GM12875 (cell line): ENCODE data around the gene MSI2.

Experiments used
- H3K4me3 ChIP-seq: one replicate; pipeline ENCODE4 v1.5.1; 2011; ENCODE audit warnings: low read depth, low read length, control low read depth
- TF ChIP-seq, protein P1 (sequence below): IDR thresholded peaks from 2 replicates; pipeline ENCODE4 v1.5.1; 2011; ENCODE audit warnings: low read depth, mild to moderate bottlenecking, control low read depth, inconsistent platforms, low read length, moderate library complexity, borderline replicate concordance; ENCODE audit not compliant: insufficient read depth

MSI2 gene

GRCh38 chr17:57604771-57605674 is 348.7 kb downstream of the MSI2 start:
- TF ChIP-seq, protein P1, sequence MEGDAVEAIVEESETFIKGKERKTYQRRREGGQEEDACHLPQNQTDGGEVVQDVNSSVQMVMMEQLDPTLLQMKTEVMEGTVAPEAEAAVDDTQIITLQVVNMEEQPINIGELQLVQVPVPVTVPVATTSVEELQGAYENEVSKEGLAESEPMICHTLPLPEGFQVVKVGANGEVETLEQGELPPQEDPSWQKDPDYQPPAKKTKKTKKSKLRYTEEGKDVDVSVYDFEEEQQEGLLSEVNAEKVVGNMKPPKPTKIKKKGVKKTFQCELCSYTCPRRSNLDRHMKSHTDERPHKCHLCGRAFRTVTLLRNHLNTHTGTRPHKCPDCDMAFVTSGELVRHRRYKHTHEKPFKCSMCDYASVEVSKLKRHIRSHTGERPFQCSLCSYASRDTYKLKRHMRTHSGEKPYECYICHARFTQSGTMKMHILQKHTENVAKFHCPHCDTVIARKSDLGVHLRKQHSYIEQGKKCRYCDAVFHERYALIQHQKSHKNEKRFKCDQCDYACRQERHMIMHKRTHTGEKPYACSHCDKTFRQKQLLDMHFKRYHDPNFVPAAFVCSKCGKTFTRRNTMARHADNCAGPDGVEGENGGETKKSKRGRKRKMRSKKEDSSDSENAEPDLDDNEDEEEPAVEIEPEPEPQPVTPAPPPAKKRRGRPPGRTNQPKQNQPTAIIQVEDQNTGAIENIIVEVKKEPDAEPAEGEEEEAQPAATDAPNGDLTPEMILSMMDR = no peak
- no peak overlapping the region for H3K4me3 ChIP-seq

GRCh38 chr17:57605675-57606105 is 349.4 kb downstream of the MSI2 start:
- H3K4me3 ChIP-seq = no peak overlapping the region
- TF ChIP-seq, protein P1 = no peak

DNA sequence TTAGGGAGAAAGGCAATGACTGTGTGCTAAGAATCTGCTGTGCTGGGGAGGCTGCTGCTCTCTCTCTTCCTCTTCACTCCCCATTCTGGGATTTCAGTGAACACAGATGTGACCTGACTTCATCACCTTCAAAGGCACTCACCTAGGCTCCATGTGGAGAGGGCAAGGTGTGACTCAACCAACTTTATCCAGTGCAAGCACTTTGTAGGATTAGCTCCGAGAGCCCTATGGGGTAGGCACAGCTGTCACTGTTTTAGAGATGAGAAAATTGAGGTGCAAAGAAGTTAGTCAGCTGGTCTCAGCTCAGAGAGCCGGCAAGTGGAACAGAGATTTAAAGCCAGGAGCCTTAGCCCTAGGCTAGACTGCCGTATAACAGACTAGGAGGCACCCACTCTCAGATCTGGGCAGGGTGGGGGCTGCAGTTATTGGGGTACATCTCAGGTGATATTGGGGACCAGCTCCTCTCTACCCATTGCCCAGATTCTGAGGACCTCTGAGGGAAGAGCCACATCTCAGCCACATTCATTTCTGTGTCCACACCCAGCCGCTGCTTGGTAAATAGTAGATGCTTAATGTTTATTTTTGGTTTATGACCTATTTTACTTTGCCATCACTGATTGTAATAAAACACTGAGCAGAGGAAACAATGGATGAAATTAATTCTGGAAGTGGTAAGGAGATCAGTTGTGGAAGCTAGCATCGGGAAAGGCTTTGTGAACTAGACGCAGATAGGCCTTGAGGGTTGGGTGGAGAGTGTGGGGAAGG is 350.0 kb downstream of the MSI2 start:
- no peak overlapping the region for H3K4me3 ChIP-seq
- TF ChIP-seq, protein P1 = no peak

DNA sequence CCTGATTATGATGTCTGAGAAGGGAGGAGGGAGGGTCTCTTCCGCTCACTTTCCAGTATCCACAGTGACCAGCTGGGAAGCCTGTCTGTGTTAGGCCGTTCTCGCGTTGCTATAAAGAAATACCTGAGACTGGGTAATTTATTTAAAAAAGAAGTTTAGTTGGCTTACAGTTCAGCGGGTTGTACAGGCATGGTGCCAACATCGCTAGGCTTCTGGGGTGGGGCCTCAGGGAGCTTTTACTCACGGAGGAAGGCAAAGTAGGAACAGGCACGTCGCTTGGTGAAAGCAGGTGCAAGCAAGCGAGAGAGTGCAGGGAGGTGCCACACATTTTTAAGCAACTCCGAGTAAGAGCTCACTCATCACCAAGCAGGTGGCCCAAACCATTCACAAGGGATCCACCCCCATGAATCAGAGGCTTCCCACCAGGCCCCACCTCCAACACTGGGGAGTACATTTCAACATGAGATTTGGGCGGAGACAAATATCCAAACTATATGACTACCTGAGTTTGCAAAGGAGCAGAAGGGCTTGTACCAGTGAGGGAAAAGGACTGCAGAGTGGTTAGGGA is 351.3 kb downstream of the MSI2 start:
- TF ChIP-seq, protein P1 = no peak
- no peak overlapping the region for H3K4me3 ChIP-seq

- no peak overlapping the region for H3K4me3 ChIP-seq
- TF ChIP-seq, protein P1 = no peak
These were observed 352.2 kb downstream of the MSI2 start for GRCh38 chr17:57608369-57609124.

DNA sequence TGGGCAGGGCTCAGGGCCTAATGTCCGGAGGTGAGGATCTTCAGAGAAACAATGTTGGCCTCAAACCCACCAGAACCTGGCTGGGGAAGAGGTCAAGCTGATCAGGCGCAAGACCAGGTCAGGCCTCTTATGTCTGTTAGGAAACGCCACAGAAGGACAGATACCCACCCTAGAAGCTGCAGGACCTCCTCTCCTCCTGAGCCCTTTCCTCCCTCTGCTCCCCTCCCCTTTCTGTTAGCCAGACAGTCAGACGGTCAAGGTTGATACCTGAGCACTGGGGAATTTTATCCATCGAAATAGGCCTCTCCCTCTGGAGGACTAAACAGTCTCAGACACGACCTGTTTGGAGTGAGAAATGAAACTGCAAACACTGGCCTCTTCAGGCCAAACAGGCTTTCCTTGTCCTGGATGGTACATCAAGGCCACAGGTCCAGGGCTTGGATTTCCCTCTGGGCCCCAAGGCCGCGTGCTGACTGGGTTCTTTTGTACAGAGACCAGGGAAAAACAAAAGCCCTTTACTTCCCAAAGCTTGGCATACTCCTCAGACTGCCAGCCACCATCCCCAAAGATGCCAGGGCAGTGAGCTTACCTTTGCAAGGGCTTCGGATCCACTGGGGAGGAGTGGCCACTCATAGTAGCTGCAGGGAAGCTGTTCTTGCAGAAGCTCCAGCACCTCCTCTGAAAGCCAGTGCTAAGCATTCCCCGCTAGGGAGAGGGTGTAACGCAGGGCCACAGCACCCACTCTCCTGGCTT is 353.0 kb downstream of the MSI2 start:
- H3K4me3 ChIP-seq = no peak overlapping the region
- TF ChIP-seq, protein P1 = no peak
